GM18526 (cell line): ENCODE results near the gene CS.

Source experiments
- POLR2A ChIP-seq: IDR thresholded peaks from 3 replicates; pipeline ENCODE4 v1.6.1; 2011; ENCODE audit not compliant: insufficient read length; ENCODE audit errors: extremely low read depth

Gene CS

DNA sequence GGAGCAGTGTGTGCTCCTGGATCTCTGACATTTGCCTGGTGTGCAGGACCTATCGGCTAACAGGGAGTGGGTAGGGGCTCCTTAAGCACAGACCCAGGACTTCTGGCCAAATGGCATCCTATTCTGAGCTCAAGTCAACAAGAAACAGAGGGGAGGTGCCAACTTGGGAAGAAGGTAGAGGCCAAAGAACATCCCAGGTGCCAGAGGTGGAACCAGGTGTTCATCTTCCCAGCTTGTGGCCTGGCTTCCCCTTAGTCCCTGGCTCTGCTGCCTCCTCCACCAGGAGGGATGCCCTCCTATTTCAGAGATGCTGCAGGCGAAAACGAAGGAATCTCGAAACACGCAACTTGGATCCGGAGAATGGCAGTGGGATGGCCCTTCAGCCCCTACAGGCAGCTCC lies 64.0 kb downstream of the CS start:
- TF ChIP-seq POLR2A: no peak

DNA sequence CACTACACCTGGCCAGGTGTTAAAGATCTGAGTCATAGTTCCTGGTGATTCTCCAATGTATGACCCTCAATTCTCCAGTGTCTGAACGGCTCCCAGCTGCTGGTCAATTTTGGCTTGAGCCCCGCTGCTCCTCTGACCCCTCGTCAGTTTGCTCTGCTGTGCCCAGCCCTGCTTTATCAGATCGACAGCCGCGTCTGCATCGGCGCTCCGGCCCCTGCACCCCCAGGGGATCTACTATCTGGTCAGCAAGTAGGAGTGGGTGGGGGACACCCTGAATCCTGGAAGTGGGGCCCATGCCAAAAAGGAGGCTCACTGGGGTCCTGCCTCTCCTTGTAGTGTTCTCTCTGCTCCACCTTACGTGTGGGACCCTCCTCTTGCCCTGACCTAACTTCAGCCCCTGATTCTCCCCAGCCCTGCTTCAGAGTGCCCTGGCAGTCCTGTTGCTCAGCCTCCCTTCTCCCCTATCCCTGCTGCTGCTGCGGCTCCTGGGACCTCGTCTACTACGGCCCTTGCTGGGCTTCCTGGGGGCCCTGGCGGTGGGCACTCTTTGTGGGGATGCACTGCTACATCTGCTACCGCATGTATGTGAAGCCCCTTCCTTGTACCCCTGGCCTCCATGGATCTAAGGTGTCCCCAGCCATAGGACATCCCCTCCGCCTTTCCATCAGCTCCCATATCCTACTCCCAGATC lies 65.2 kb downstream of the CS start:
- TF ChIP-seq POLR2A: no peak

DNA sequence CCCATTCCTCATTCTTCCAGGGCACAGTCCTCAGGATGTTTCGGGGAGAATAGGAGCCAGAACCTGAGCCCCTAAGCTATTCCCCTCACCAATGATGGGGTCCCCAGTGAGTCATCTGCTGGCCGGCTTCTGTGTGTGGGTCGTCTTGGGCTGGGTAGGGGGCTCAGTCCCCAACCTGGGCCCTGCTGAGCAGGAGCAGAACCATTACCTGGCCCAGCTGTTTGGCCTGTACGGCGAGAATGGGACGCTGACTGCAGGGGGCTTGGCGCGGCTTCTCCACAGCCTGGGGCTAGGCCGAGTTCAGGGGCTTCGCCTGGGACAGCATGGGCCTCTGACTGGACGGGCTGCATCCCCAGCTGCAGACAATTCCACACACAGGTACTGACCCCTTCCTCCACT lies 68.9 kb downstream of the CS start:
- TF ChIP-seq POLR2A: no peak

DNA sequence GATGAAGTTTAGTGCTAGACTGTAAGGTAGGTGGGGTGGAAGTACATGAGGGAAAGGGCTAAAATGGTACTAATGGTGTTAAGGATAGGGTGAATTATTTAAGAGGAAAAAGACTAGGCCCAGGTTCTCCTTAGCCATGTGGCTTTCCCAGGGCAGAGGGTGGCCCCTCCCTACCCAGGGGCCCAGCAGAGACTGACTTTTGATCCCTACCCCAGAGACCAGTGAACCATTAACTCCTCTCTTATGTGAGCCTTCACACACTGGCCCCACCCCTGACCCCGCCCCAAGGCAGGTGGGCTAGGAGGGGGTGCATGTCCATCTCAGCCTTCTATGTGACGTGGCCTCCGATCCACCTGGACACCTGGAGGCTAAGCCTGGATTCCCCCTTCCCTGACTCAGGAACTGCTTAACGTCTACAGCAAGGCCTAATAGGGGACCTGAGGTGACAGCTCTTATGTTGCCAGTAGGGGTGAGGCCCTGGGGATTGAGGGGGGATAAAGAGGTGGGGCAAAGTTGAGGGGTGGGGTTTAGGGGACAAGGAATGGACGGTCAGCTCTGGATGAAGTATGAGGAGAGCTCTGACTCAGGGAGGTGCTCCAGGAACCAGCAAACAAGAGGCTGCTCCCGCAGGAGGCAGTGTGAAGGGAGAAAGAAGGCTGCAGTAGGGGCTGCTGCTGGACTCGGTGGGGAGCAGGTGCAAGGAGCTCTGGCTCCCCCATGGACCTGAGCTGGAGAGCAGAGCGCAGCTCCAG lies 69.5 kb downstream of the CS start:
- TF ChIP-seq POLR2A: no peak

DNA sequence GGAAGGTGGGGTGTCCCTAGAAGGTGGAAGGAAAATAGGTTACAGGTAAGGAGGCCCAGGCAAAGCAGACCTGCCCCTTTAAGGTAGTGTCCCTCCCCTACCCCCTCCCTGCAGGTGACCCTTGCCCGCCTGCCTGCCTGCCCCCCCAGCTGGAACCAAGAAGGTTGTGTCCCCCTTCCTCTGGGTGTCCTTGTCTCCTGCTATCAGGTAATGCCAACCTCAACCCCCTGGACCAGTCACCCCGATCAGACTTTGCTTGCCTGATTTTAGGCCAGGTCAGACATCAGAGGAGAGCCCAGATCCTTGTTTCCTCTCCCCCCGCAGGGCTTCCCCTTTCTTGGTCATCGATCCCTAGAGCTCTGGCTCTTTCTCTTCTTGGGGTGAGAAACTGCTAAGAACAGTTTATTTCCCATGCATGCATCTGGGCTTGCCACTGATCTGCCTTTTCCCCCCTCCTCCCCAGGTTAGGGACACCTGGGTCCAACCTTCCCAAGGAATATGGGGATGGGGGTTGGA lies 70.2 kb downstream of the CS start, which contains the start of gene SLC39A5:
TSS of gene SLC39A5 (plus strand) at position 136 of the 516 bp plus-strand sequence. CDS start 1,224 bp downstream, outside the sequence.
- TF ChIP-seq POLR2A: no peak

DNA sequence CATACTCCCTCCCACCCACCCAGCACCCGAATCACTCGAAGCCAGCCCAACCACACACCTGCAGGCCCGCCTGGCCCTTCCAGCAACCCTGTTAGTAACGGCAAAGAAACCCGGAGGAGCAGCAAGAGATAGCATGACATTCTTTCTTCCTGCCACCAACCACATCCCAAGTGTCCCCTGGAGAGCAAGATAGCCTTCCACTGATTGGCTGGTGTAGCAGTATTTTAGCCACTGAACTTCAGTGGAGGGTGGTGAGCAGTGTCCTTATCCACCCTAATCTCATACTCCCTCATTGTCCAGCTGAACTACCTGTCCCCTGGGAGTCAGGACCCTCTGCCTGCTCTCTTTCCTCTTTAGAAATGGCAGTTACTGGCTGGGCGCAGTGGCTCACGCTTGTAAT lies 71.0 kb downstream of the CS start:
- no peak for TF ChIP-seq POLR2A

DNA sequence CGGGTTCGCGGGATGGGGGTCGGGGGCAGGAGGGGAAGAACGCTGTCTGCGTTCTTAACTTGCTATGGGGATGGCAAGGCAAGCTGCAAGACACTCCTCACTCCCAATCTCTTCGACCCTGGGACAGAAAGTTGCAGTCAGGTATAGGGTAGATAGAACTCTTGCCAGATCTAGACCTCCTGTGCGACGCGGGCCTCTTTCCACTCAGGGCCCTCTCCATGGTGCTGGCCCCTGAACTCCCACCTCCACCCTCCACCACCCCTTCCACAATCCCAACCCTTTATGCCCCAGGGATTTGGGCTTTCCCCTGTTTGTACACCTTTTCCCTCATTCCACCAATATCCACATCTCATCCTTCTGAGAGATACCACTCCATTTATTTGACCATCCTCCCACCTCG lies 75.2 kb downstream of the CS start:
- no peak for TF ChIP-seq POLR2A

DNA sequence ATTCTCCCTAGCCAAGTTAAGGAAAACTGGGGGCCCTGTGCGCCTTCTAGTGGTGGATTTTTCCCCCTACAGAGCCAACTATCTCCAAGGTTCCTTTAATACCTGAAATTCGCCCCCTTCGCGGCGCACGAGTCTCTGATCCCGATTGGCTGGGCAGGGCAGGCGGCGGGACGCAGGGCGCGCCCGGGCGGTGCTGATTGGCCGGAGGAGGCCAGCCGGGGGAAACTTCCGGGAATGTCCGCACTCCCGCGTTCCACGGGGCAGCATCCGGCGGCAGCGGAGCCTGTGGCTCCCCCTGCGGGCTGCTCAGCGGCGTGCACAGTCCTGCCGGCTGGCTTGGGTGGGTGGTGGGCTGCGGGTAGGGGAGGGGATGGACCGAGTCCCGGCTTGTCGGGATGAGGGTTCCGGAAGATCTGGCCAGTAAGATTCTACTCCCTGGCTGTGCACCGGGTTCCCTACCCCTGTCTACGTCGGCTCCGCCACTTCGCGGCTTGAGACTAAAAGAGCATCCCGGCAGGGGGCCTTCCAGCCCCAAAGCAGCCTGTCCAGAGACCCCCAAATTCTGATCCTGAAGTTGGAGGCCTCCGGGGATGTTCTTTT lies 75.9 kb downstream of the CS start, which contains the start of gene NABP2:
TSS of gene NABP2 (plus strand) at position 241 of the 600 bp plus-strand sequence. CDS start 515 bp downstream, outside the sequence.
- TF ChIP-seq POLR2A: peak; percentile 65

DNA sequence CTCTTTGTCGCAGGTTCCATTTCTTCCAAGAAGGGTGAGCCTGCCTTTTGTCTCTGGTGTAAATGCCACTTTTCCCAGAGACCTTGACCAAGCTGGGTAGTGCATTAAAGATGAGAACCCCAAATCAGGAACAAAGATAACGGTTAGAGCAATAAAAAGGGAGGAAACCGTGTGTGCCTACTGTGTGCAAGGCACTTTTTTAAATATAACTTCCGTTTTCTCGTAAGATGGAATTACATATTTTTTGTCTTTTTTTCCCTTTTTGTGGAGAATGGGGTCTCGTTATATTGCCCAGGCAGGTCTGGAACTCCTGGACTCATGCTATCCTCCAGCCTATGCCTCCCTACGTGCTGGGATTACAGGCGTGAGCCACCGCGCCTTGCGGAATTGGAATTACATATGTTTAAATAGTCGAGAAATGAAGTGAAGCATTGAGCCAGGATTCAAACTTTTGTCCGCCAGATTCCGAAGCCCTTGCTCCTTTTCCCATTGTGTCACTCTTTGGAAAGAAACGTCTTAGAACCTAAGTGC lies 76.5 kb downstream of the CS start:
- no peak for TF ChIP-seq POLR2A

DNA sequence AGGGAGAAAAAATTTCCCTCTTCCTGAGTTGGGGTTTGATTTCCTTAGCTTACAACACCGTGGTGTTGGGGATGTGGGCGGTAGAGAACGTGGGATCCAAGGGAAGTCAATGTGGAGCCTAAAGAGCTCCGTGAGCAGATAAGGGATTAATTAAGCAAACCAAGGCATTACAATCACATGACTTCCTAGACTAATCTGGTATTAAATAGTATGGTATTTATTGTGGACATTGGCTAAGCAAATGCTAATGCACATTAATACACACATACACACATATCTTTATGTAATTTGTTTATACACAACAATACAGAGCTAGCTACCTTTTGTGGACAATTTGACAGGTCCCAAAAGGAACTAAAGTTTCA lies 77.6 kb downstream of the CS start:
- TF ChIP-seq POLR2A: no peak

DNA sequence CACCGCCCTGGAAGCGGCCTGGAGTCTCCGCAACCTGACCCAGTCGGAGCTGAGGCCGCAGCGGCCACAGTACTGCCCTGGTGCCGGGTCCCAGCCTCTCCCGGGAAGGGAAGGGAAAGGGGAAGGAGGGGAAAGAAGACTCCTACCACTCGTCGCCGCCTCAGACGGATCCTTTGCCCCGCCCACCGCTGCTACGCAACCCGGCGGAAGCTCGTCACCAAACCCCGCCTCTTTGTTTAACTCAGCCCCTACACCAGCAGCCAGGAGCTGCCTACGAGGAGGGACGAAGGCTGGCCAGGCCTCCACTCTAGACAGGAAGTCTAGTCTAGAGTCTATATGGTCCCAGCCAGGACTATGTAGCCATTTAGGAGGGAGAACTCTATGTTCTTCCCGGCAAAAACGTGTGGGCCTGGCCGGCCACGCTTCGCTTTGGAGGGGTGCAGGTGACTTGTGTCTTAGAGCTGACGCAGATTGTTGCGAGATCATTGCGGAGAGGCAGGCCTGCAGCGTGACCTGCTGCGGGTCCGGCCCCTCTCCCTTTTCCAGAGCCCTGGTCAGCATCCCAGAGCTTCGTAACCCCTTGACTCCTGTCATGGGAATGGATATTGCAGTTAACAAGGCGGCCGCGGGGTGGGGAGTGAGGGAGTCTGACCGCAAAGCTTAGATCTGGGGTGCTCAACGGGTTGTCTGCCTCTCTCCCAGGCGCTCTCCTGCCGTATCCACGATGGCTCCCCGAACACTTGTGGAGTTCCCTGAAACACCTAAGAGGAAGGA lies 78.2 kb downstream of the CS start, which contains the start of gene RNF41:
TSS of gene RNF41 (minus strand) at position 166 of the 774 bp plus-strand sequence. CDS start 7,875 bp downstream, outside the sequence.
- TF ChIP-seq POLR2A: peak; percentile 89
